Heart right ventricle (tissue), 16 donors: ENCODE results near the gene MEX3C. TPM values are rescaled to one million over a fixed set of nuclear protein-coding genes. Genes with fewer than 3 reads are reported as not detected.

Experiments
- ATAC-seq, 8 donors: fragments of 200-7000 bp; cut with Tn5 transposase; one replicate each; pipeline ENCODE4 v1.9.1; 2020; ENCODE audit warnings: mild to moderate bottlenecking in 8 of 8, moderate library complexity in 8 of 8, moderate number of reproducible peaks in 1 of 8
- DNase-seq, 2 donors: peaks; one replicate each; pipeline ENCODE4 v3.0.0-alpha.2; 2020
- H3K27ac ChIP-seq, 10 donors: fragments of 200-600 bp; sonication (generic) in 2 of 10; one replicate each; pipeline versions ENCODE4 v1.5.0 to v1.8.0; 2020 to 2022; ENCODE audit warnings: mild to moderate bottlenecking in 3 of 10
- H3K27me3 ChIP-seq, 7 donors: fragments of 200-600 bp; one replicate each; pipeline ENCODE4 v1.8.0; 2021 to 2022; ENCODE audit warnings: mild to moderate bottlenecking in 2 of 7
- H3K36me3 ChIP-seq, 9 donors: fragments of 200-600 bp; sonication (generic) in 1 of 9; one replicate each; pipeline versions ENCODE4 v1.5.0 to v1.8.0; 2020 to 2022; ENCODE audit warnings: mild to moderate bottlenecking in 2 of 9
- H3K4me1 ChIP-seq, 9 donors: fragments of 200-600 bp; sonication (generic) in 1 of 9; one replicate each; pipeline versions ENCODE4 v1.5.0 to v1.8.0; 2020 to 2022; ENCODE audit warnings: mild to moderate bottlenecking in 4 of 9
- H3K4me3 ChIP-seq, 10 donors: fragments of 200-600 bp; sonication (generic) in 2 of 10; one replicate each; pipeline versions ENCODE4 v1.5.0 to v1.8.0; 2020 to 2022; ENCODE audit warnings: mild to moderate bottlenecking in 7 of 10, moderate library complexity in 2 of 10
- H3K9me3 ChIP-seq, 11 donors: fragments of 200-600 bp in 10 of 11; sonication (generic) in 2 of 11; one replicate each; pipeline versions ENCODE4 v1.5.0 to v1.8.0; 2013 to 2022; ENCODE audit warnings: mild to moderate bottlenecking in 2 of 11, control low read depth in 1 of 11, moderate library complexity in 1 of 11
- WGBS, 2 donors: extraction: QIAGEN DNeasy Blood & Tissue Kit; methylation state at CpG; one replicate each; pipeline ENCODE4 v1.1.7; 2013; ENCODE audit warnings: inconsistent platforms in 1 of 2; 5-methylcytosine and 5-hydroxymethylcytosine counted together
- intact Hi-C, 10 donors: fragments of 100-400 bp; cut with DNase I; formaldehyde crosslinking; loops; one replicate each; pipeline versions ENCODE4 v1.11.1 to v1.14.2; 2022
- polyA plus RNA-seq, 2 donors: library from polyadenylated mRNA; stranded (reverse); fragments of 200-250 nt; gene quantifications; one replicate each; pipeline ENCODE4 v1.2.3, GENCODE V29; 2013
- total RNA-seq, 10 donors: library from RNA; stranded (reverse); fragmentation: NEBNext Ultra II Directional in 3 of 10; extraction: Animal tissue kit (Norgen Biotek cat#: 25700) in 3 of 10; gene quantifications; one replicate each; pipeline versions ENCODE4 v1.2.1 to v1.2.4, GENCODE V29; 2021 to 2023
- TF ChIP-seq, protein P1 (sequence below), 9 donors: fragments of 200-600 bp; sonication (generic) in 2 of 9; IDR thresholded peaks; one replicate each; pipeline versions ENCODE4 v1.5.0 to v1.8.0; 2021 to 2022; ENCODE audit warnings: antibody characterized with exemption in 9 of 9, mild to moderate bottlenecking in 5 of 9, moderate library complexity in 1 of 9
- donor health status: Arrhythmogenic right ventricular cardiomyopathy.
- donor health status: ischemic (EF 13 %, LVEDD 7.1; RV severe dilation, severe dysfunction).
- donor health status: healthy with polysubstance abuse.
- donor health status: DM: no; HTN: yes; CAD: no.
- donor health status: DM: no; HTN: no; CAD: no.
- donor health status: ischemic (EF 25% LVEDD 6.9; RV normal size, moderate dysfunction).
- donor health status: ischemic (EF 25% LVEDD 5.7; RV mildly dilated, moderate dysfunction).
- donor health status: healthy.
- donor health status: DM: yes; HTN: yes; CAD: no.
- donor health status: Ischemic cardiomyopathy.
- donor health status: ischemic (EF 35%, LVEDD 5.7; RV mildly dilated, moderate dysfunction).
- donor health status: nonischemic (EF 11% LVEDD 7.7; RV severe dilation, severe dysfunction).
- donor health status: DM: yes; HTN: yes; CAD: no.
- donor health status: PGD.
- donor health status: ischemic (EF 29% LVEDD 5.4; RV normal size, mild dysfunction).
- donor health status: nonischemic (EF 23%, LVEDD 6.1; RV moderate dilation, normal function).

MEX3C gene
- total and polyA plus RNA-seq, 12 donors, result 6.8 to 24.2 (median 19.4) TPM

DNA sequence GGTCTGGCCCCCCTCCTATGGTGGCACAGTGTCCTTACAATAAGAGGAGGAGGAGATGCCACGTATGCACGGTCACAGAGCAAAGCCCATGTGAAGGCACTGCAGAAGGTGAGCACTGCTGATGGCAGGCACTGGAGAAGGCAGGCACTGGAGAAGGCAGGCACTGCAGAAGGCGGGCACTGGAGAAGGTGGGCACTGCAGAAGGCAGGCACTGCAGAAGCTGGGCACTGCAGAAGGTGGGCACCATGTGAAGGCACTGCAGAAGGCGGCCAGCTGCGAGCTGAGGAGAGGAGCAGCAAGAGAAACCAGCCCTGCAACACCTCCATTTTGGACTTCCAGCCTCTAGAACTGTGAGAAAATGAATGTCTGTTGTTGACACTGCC lies 46.3 kb downstream of the MEX3C start:
- no peak overlapping the region for H3K27ac ChIP-seq
- TF ChIP-seq, protein P1, sequence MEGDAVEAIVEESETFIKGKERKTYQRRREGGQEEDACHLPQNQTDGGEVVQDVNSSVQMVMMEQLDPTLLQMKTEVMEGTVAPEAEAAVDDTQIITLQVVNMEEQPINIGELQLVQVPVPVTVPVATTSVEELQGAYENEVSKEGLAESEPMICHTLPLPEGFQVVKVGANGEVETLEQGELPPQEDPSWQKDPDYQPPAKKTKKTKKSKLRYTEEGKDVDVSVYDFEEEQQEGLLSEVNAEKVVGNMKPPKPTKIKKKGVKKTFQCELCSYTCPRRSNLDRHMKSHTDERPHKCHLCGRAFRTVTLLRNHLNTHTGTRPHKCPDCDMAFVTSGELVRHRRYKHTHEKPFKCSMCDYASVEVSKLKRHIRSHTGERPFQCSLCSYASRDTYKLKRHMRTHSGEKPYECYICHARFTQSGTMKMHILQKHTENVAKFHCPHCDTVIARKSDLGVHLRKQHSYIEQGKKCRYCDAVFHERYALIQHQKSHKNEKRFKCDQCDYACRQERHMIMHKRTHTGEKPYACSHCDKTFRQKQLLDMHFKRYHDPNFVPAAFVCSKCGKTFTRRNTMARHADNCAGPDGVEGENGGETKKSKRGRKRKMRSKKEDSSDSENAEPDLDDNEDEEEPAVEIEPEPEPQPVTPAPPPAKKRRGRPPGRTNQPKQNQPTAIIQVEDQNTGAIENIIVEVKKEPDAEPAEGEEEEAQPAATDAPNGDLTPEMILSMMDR (IDR thresholded peaks at IDR 0.05), result no peak
- no peaks in the 10 kb centered on the region for H3K36me3 ChIP-seq
- DNase-seq (no peak), ATAC-seq (no peak)
- H3K9me3 ChIP-seq, result peaks cover 0 to 9% (median 0%) of the 10 kb centered on the region in 11 donors
- intact Hi-C loops, result no loop called here
- H3K27me3 ChIP-seq, result no peaks in the 10 kb centered on the region
- 86 to 92% methylated on average over 5 of the region's 5 CpGs for WGBS, 2 donors
- no peaks in the 10 kb centered on the region for H3K4me1 ChIP-seq
- no peak overlapping the region for H3K4me3 ChIP-seq

DNA sequence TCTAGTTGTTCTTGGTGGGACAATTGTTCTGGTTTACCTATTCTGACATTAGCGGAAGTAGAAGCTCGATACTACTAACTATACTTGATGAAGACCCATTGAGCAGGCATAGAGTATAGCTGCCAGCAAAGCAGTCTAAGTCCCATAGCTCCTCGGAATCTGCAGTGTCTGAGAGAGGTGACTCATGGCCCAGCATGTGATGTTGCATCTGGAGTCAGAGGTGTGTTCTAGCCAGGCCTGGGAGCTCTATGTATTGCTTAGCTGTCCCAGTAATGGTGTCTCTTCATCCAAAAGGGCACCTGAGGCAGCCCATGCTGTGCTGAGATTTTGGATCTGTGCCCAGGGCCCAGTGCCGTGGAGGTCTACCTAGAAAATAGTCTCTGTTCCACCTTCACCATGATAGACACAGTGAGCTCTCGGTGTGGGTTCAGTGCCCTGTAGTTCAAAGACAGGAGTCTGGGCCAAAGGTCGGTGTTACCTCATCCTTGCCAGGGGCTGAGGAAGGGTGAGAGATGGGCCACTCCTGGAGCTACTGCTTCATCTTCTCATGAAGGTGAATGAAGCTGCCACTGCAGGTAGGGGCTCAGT lies 47.3 kb downstream of the MEX3C start:
- WGBS, 2 donors, result 92 to 93% methylated on average over 6 of the region's 6 CpGs
- peaks cover 0 to 9% (median 0%) of the 10 kb centered on the region in 11 donors for H3K9me3 ChIP-seq
- no peaks in the 10 kb centered on the region for H3K4me1 ChIP-seq
- TF ChIP-seq, protein P1 (IDR thresholded peaks at IDR 0.05), result no peak
- intact Hi-C loops, result no loop called here
- DNase-seq (no peak), ATAC-seq (no peak)
- H3K4me3 ChIP-seq, result no peak overlapping the region
- H3K27ac ChIP-seq, result no peak overlapping the region
- no peaks in the 10 kb centered on the region for H3K36me3 ChIP-seq
- H3K27me3 ChIP-seq, result no peaks in the 10 kb centered on the region

DNA sequence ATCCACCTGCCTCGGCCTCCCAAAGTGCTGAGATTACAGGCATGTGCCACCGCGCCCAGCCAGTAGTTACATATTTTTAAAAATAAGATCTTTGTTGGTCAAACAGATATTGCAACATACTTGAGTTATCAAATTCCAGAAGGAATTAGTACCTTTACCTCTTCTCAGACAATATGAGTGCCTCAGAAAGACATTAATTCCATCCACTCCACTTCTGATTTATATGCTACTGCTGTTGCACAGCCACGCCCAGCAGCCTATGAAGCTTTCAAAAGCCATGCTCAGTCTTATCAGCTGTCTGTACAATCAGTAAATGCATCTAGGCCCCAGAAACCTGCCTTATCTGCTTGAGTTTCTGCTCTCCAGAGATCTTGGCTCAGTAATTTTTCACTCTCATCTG lies 47.8 kb downstream of the MEX3C start:
- TF ChIP-seq, protein P1 (IDR thresholded peaks at IDR 0.05), result no peak
- Histone ChIP-seq H3K27ac (no peak overlapping the region), H3K9me3 (peaks cover 0 to 9% (median 0%) of the 10 kb centered on the region in 11 donors), H3K4me3 (no peak overlapping the region), H3K4me1 (no peaks in the 10 kb centered on the region), H3K36me3 (no peaks in the 10 kb centered on the region), H3K27me3 (no peaks in the 10 kb centered on the region)
- no peak for ATAC-seq
- DNase-seq, result no peak
- intact Hi-C loops, result no loop called here
- 97% methylated on average over 4 of the region's 4 CpGs for WGBS, 2 donors

DNA sequence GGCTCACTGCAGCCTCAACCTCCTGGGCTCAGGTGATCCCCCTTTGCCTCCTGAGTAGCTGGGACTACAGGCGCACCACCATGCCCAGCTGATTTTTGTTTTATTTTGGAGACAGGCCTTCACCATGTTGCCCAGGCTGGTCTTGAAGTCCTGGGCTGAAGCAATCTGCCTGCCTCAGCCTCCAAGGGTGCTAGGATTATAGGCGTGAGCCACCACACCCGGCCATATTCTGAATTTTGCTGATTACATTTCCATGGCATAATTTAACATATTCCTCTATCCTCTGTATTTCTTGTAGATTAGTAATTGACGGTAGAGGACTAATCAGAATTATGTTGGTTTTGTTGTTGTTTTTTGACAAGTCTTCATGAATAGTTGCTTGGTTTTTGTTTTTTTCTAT lies 50.6 kb downstream of the MEX3C start:
- ATAC-seq (no peak), DNase-seq (no peak)
- intact Hi-C loops, result no loop called here
- whole genome bisulfite sequencing, 2 donors, result 72 to 77% methylated on average over 4 of the region's 4 CpGs
- TF ChIP-seq, protein P1 (IDR thresholded peaks at IDR 0.05), result no peak
- Histone ChIP-seq H3K4me3 (no peak overlapping the region), H3K9me3 (peaks cover 0 to 9% (median 0%) of the 10 kb centered on the region in 11 donors), H3K27ac (no peak overlapping the region), H3K4me1 (no peaks in the 10 kb centered on the region), H3K27me3 (no peaks in the 10 kb centered on the region), H3K36me3 (no peaks in the 10 kb centered on the region)
